ENCODE data around the gene CACNA2D4.
A peak's percentile ranks its signal among the peaks of the same experiment; 100 is the strongest.

CACNA2D4 gene

GRCh38 chr12:1800401-1801302 lies 117.8 kb downstream of the CACNA2D4 start:
- peak; percentile 39 for DNase-seq (ENCODE audit: low read depth)
- TF ChIP-seq CTCF (conservative IDR thresholded peaks at IDR 0.05; ENCODE audit: low read depth, low read length), result peak; percentile 45
- H3K4me3 ChIP-seq (ENCODE audit: low read depth, low read length), result no peak overlapping the region

- no peak overlapping the region for H3K4me3 ChIP-seq (ENCODE audit: low read depth, low read length)
- TF ChIP-seq CTCF (conservative IDR thresholded peaks at IDR 0.05; ENCODE audit: low read depth, low read length), result no peak
- DNase-seq (ENCODE audit: low read depth), result no peak
Measured at GRCh38 chr12:1799882-1800400, 118.5 kb downstream of the CACNA2D4 start.

GRCh38 chr12:1799051-1799881 lies 119.2 kb downstream of the CACNA2D4 start:
- no peak for DNase-seq (ENCODE audit: low read depth)
- H3K4me3 ChIP-seq (ENCODE audit: low read depth, low read length), result no peak overlapping the region
- no peak for TF ChIP-seq CTCF (conservative IDR thresholded peaks at IDR 0.05; ENCODE audit: low read depth, low read length)

- TF ChIP-seq CTCF (conservative IDR thresholded peaks at IDR 0.05; ENCODE audit: low read depth, low read length), result no peak
- DNase-seq (ENCODE audit: low read depth), result no peak
- H3K4me3 ChIP-seq (ENCODE audit: low read depth, low read length), result no peak overlapping the region
Measured at GRCh38 chr12:1798641-1799020, 119.8 kb downstream of the CACNA2D4 start.

GRCh38 chr12:1797991-1798640 lies 120.3 kb downstream of the CACNA2D4 start:
- no peak overlapping the region for H3K4me3 ChIP-seq (ENCODE audit: low read depth, low read length)
- DNase-seq (ENCODE audit: low read depth), result no peak
- no peak for TF ChIP-seq CTCF (conservative IDR thresholded peaks at IDR 0.05; ENCODE audit: low read depth, low read length)

- no peak for TF ChIP-seq CTCF (conservative IDR thresholded peaks at IDR 0.05; ENCODE audit: low read depth, low read length)
- H3K4me3 ChIP-seq (ENCODE audit: low read depth, low read length), result peak overlapping the region; percentile 53
- DNase-seq (ENCODE audit: low read depth), result no peak
Measured at GRCh38 chr12:1797011-1797901, 121.2 kb downstream of the CACNA2D4 start.

All from choroid plexus epithelial cell (primary cell).